Cardiac muscle cell (in vitro differentiated cells and primary cell): ENCODE measurements around the gene CCT7. TPM values are rescaled to one million over a fixed set of nuclear protein-coding genes. Genes with fewer than 3 reads are reported as not detected.

ENCODE experiments used
- DNase-seq, 2 donors: peaks; one replicate each; pipeline versions ENCODE4 v3.0.0 to v3.0.0-alpha.2; 2010 to 2017; ENCODE audit warnings: low read depth in 1 of 2, low spot score in 1 of 2
- H3K27ac ChIP-seq: fragments of 200-600 bp; sonication (generic); 2 replicates; pipeline ENCODE4 v1.5.1; 2016
- H3K27me3 ChIP-seq: fragments of 200-600 bp; sonication (generic); 2 replicates; pipeline ENCODE4 v1.6.0; 2016; ENCODE audit warnings: control low read depth
- H3K36me3 ChIP-seq: fragments of 200-600 bp; sonication (generic); 2 replicates; pipeline ENCODE4 v1.5.1; 2016; ENCODE audit warnings: control low read depth
- H3K4me1 ChIP-seq: fragments of 200-600 bp; sonication (generic); 2 replicates; pipeline ENCODE4 v1.8.1; 2017; ENCODE audit warnings: low read depth, mild to moderate bottlenecking, mixed run types
- H3K4me3 ChIP-seq: fragments of 200-600 bp; sonication (generic); 2 replicates; pipeline ENCODE4 v1.5.1; 2016; ENCODE audit warnings: mild to moderate bottlenecking
- H3K9me3 ChIP-seq: fragments of 200-600 bp; sonication (generic); 2 replicates; pipeline ENCODE4 v1.5.1; 2017; ENCODE audit warnings: low read depth, mild to moderate bottlenecking, control low read depth
- CTCF ChIP-seq: IDR thresholded peaks from 2 replicates; pipeline ENCODE4 v1.5.1; 2012; ENCODE audit warnings: low read depth, mild to moderate bottlenecking, low read length
- polyA plus RNA-seq: library from polyadenylated mRNA; unstranded; fragments of >200 nt; fragmentation: Nextera tagmentation; extraction: Ambion mirVana; gene quantifications from 2 replicates; pipeline ENCODE4 v1.2.1, GENCODE V29; 2016
- total RNA-seq: library from RNA; depleted of rRNA; stranded (reverse); fragments of >200 nt; gene quantifications from 2 replicates; pipeline ENCODE4 v1.2.3, GENCODE V29; 2016

Gene CCT7
- total and polyA plus RNA-seq, 2 experiments from 2014 or later = 370 to 384 TPM

DNA sequence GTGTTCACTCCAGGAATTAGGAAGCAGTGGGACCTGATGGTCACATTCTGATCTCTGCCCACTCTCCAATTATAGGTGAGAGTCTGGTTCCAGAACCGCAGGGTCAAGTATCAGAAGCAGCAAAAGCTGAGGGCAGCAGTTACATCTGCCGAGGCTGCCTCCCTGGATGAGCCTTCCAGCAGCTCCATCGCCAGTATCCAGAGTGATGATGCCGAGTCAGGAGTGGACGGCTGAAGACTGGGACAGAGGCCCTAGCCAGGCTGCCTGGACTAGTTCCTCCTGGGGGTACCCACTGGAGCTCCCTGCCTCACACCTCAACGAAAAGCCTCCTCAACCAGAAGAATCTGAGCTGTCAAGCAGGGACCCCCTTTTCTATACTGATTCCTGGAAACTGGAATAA, 23.4 kb upstream of the CCT7 start:
- Histone ChIP-seq H3K4me1 (peaks cover 4% of the 10 kb centered on the region), H3K36me3 (no peaks in the 10 kb centered on the region), H3K27ac (no peak overlapping the region), H3K4me3 (no peak overlapping the region), H3K27me3 (peaks cover 36% of the 10 kb centered on the region), H3K9me3 (no peaks in the 10 kb centered on the region)
- no peak for TF ChIP-seq CTCF
- DNase-seq = no peak

DNA sequence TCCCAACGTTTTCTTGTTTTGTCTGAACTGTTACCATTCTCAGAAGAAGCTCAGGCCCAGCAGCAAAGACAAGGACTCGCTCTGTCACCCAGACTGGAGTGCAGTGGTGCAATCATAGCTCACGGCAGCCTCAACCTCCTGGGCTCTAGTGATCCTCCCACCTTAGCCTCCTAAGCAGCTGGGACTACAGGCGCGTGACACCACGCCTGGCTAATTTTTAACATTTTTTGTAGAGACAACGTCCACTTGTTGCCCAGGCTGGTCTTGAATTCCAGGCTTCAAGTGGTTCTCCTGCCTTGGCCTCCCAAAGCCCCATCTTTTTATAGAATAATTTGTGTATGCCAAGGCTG, 22.0 kb upstream of the CCT7 start:
- H3K27me3 ChIP-seq = peaks cover 24% of the 10 kb centered on the region
- H3K36me3 ChIP-seq = no peaks in the 10 kb centered on the region
- peaks cover 4% of the 10 kb centered on the region for H3K4me1 ChIP-seq
- H3K27ac ChIP-seq = no peak overlapping the region
- no peak for DNase-seq
- no peak overlapping the region for H3K4me3 ChIP-seq
- H3K9me3 ChIP-seq = no peaks in the 10 kb centered on the region
- no peak for TF ChIP-seq CTCF

- Histone ChIP-seq H3K4me3 (no peak overlapping the region), H3K36me3 (no peaks in the 10 kb centered on the region), H3K4me1 (peaks cover 4% of the 10 kb centered on the region), H3K27ac (no peak overlapping the region), H3K9me3 (no peaks in the 10 kb centered on the region), H3K27me3 (peaks cover 20% of the 10 kb centered on the region)
- TF ChIP-seq CTCF = peak; percentile 99
- DNase-seq = peak; percentile 81 to 92
Measured at GRCh38 chr2:73212448-73213176, 21.5 kb upstream of the CCT7 start.

DNA sequence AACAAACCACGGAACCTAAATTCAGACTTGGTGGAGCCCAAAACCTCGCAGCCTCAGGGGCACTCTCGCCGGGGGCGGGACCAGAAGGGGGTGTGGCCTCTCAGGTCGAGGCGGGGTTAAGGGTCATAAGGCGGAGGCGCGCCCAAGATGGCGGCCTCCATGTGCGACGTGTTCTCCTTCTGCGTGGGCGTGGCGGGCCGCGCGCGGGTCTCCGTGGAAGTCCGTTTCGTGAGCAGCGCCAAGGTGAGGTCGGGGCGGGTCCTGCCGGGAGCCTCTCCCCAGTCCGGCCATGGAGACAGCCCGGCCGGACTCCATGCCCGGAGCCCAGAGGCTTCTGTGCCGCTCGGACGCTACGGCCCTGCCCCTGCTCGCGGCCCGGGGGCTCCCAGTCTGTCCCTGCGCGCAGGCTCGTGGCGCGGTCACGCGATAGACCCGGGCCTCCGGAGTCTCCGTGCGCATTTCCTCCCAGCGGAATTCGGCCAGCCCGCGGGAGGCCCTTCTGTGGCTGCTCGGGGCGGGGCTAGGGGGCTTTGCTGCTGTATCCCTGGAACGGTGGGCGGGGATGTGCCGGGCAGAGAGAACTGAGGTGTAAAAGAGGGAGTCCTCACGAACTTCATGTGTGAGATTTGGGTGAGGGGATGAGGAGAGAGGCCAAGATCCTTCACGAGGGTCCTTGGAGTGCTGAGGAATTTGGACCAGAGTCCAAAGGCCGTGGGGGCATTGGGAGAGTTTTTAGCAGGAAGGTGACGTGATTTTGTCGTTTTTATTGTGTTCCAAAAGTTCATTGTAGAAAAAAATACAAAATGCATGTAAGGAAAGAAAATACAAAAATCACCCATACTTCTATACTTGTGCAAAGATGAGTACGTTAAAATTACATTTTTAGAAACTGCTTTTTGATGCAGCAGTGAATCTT, 19.7 kb upstream of the CCT7 start, which contains the start of gene SMYD5:
SMYD5 (plus strand) TSS at position 126 of the 916 bp plus-strand sequence; CDS start at position 148, 22 bp downstream.
- H3K4me3 ChIP-seq = peak within 1 kb of the TSS; percentile 56
- TF ChIP-seq CTCF = no peak
- peak; percentile 85 to 93 for DNase-seq
- H3K27me3 ChIP-seq = peaks cover 11% of the 10 kb centered on the region
- H3K4me1 ChIP-seq = peaks cover 4% of the 10 kb centered on the region
- H3K27ac ChIP-seq = peak within 1 kb of the TSS; percentile 40
- H3K36me3 ChIP-seq = no peaks in the 10 kb centered on the region
- H3K9me3 ChIP-seq = no peaks in the 10 kb centered on the region

- Histone ChIP-seq H3K36me3 (no peaks in the 10 kb centered on the region), H3K27me3 (peaks cover 5% of the 10 kb centered on the region), H3K9me3 (no peaks in the 10 kb centered on the region), H3K4me3 (no peak overlapping the region), H3K4me1 (peaks cover 4% of the 10 kb centered on the region), H3K27ac (no peak overlapping the region)
- no peak for DNase-seq
- TF ChIP-seq CTCF = no peak
Measured at GRCh38 chr2:73215254-73215653, 18.9 kb upstream of the CCT7 start.
